GM21717 (cell line): ENCODE data around the gene ERN2.
"Not testable (repeated sequence)": the region's sequence is repeated elsewhere in the genome, so short reads cannot be mapped to it uniquely, and the experiment has no call there.

Experiments used
- ATAC-seq: cut with Tn5 transposase; IDR thresholded peaks from one replicate; pipeline ENCODE4 v1.9.1; 2021; ENCODE audit warnings: mild to moderate bottlenecking, moderate library complexity; ENCODE audit not compliant: unreplicated experiment

ERN2 gene

DNA sequence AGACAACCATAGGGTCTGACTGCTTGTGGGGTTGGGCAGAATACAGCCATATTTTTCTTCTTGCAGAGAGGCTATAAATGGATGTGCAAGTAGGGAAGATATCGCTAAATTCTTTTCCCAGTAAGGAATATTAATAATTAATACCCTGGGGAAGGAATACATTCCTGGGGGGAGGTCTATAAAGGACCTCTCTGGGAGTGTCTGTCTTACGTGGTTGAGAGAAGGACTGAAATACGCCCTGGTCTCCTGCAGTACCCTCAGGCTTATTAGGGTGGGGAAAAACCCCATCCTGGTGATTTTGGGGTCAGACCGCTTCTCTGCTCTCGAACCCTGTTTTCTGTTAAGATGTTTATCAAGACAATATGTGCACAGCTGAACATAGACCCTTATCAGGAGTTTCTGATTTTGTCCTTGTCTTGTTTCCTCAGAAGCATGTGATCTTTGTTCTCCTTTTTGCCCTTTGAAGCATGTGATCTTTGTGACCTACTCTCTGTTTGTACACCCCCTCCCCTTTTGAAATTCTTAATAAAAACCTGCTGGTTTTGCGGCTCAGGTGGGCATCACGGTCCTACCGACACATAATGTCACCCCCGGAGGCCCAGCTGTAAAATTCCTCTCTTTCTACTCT is 9.7 kb upstream of the ERN2 start:
- not testable (repeated sequence) for ATAC-seq

DNA sequence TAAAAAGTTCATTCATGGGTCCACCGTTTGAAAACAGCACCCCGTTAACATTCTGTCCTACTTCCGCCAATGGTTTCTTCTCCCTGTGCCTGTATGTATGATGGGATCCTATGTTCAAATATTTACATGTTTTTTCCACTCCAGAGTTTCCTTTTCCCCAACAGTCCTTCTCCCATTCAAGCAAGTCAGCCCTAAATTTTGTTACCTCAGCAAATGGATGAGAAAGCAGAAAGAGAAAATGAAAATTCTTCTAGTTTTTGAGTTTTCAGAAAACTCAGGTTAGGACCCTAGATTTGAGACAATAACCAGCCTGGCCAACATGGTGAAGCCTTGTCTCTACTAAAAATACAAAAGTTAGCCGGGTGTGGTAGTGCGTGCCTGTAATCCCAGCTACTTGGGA is 3.5 kb upstream of the ERN2 start:
- no peak for ATAC-seq

DNA sequence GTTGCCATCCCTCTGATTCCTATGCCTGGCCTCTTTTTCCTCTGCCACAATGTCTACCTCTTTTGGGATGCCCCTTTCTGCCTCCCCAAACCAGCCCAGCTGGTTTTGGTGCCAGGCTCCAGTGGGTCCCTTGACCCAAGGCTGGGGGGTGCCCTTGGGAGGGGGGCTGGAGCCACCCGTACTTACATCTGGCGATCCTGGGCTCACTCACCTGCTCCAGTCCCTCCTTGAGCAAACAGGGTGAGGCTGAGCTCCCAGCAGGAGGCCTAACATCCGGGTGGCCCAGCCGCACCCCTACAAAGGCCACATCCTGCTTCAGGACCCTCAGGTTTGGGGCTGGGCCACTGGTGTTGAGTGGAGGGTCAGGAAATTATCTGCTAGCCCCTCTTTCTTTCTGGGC is 1.2 kb downstream of the ERN2 start:
- ATAC-seq, result no peak

DNA sequence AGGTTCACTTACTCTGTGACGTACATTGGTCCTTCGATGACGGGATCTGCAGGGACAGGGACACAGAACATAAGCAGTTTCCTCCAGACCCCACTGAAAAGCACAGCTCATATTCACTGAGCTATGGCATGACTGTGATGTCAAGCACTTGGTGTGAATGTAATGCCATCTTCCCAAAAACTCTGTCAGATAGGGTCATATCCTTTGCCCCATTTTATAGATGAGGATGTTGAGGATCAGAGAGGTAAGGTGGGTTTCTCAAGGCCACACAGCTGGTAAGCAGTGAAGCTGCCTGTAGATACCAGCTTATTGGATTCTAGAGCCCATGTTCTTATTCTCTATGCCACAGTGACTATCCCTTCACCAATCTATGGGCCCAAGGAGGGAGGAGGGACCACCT is 2.5 kb downstream of the ERN2 start:
- ATAC-seq, result no peak

DNA sequence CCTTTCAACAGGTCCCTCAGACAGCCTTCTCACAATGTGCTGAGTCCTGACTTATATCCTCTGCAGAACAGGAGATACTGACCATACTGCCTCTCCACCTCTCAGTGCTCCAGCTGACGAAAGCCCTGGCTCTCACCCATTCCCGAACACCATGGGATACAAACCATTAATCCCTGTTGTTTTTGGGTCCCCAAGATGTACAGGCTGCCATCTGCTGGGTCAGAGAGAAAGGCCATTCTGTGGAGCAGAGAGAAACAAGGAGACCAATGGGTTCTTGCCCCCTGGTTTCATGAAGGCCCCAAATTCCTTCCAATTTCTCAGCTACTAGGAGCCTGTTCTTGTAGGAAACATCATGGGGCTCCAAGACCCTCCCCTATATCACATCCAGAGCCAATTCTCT is 3.0 kb downstream of the ERN2 start:
- no peak for ATAC-seq

DNA sequence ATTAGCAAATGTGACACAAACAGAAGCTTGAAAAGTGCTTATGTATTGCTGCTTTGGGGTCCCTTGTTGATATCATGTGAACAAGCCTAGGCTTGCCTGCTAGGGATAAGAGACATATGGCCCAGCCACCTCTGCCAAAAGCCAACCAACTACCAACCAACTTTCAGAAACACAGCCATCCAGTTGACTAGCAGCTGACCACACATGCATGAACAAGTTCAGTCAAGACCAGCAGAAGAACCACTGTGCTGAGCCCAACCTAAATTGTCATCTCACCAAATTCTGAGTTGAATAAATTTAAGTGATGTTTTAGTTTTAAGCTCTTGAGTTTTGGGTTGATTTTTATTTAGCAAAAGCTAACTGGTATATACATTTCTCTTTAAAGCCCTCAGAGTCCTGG is 3.5 kb downstream of the ERN2 start:
- ATAC-seq, result no peak

DNA sequence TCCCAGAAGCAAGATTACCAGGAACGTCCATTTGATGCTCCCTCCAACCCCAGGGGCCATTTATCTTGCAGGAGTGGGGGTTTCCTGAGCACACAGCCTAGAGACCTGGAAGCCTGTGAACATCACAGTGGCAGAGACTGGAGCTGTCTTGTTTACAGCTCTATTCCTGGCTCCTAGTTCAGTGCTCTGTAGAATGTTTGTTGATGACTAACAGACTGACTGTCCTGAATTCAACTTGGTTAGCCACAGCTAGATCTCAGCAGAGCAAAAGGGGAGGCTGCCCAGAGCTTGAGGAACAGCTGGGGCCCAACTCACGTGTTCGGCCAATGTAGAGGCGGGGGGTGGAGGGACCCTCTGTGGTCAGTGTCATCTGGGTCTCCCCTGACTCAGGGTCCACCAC is 6.6 kb downstream of the ERN2 start:
- no peak for ATAC-seq

DNA sequence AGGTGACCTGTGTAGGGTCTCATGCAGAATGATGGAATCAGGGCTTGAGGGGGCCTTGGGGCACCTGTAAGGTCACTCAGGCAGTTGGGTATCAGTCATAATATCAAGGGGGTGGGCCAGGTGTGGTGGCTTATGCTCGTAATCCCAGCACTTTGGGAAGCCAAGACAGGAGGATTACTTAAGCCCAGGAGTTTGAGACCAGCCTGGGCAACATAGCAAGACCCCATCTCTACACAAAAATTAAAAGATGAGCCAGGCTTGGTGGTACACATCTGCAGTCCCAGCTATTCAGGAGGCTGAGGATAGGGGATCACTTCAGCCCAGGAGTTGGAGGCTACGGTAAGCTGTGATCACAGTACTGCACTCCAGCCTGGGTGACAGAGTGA is 7.5 kb downstream of the ERN2 start:
- no peak for ATAC-seq

DNA sequence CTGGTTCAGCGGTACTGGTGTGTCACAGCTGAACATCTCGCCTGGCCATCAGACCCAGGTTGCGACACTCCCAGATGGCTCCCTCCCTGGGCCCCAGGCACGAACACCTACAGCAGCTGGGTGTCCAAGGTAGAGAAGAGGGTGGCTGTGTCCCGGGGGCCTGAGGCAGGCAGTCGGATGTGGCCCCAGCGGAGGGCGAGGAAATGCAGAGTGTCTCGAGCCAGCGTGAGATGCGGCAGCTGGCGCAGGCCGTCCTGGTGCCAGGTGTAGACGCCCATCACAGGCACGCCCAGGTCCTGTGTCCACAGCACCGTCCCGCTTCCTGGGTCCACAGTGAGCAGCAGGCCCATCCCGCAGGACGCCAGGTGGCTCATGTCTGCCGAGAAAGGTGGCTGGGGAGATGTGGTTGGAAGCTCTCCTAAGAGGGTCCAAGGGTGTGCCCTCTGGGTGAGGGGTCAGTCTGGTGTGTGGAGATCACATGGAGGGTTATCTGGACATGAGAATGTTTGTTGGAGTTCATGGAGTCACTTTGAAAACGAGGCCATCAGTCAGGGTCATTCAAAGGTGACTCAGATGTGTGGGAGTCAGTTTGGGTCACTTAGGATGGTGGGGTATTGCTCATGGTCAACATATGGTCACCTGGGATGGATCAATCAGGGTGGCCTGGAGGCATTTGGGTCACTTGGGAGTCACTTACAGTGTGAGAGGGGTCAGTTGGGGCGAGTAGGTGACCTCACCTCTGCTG is 8.1 kb downstream of the ERN2 start:
- ATAC-seq, result no peak

- ATAC-seq, result no peak
Measured at GRCh38 chr16:23702951-23703350, 10.1 kb downstream of the ERN2 start.

GRCh38 chr16:23701045-23701444 is 12.0 kb downstream of the ERN2 start:
- no peak for ATAC-seq

GRCh38 chr16:23700509-23700908 is 12.5 kb downstream of the ERN2 start:
- ATAC-seq, result no peak

DNA sequence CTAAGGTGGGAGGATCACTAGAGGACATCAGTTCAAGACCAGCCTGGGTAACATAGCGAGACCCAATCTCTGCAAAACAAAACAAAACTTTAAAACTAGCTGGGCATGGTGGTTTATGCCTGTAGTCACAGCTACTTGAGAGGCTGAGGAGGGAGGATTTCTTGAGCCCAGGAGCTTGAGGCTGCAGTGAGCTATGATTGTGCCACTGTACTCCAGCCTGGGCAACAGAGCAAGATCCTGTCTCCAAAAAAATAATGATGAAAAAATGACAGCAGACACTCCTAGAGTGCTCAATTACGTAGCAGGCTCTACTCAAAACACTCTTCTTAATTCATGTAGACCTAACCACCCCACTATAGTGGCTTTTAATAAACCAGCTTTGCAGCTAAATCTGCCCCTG is 12.9 kb downstream of the ERN2 start:
- no peak for ATAC-seq

DNA sequence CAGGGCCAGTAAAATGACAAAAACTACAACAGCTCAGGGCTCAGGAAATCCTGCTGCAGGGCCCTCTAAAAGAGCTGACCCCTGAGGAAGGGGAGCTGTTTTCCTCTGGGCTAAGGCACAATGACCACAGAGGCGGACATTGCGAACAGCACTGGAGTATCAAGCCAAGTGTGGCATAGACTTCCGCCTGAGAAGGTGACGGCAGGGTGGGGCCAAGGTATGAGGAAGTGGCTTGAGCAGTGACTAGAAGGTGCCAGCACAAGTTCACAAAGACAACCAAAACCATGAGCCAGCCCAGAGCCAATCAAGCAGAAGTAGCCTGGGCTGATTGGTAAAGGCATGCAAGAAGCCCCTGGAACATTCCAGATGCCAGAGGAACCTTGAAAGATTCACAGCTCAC is 13.9 kb downstream of the ERN2 start:
- ATAC-seq, result no peak

DNA sequence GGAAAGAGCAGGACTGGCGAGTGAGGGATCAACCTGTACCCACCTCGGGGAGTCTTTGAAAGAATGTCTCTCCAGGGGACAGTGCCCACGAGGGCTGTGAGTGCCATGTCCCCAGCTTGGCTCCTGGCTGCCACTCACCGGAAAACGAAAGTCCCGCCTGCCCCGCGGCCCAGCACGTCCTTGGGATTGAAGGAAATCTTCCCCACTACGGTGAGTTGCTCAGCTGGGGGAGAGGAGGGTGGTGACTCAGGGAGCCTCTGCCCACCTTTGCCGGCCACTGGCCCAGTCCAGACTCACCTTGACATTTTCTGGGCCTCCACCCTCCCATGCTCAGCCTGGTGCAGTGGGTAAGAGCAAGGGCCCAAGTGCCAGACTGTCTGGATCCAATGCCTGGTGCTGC is 17.3 kb downstream of the ERN2 start:
- ATAC-seq, result no peak

- no peak for ATAC-seq
Measured at GRCh38 chr16:23694644-23695373, 18.2 kb downstream of the ERN2 start.

- no peak for ATAC-seq
Measured at GRCh38 chr16:23694265-23694643, 18.8 kb downstream of the ERN2 start.

GRCh38 chr16:23692190-23692837 is 20.7 kb downstream of the ERN2 start:
- no peak for ATAC-seq

DNA sequence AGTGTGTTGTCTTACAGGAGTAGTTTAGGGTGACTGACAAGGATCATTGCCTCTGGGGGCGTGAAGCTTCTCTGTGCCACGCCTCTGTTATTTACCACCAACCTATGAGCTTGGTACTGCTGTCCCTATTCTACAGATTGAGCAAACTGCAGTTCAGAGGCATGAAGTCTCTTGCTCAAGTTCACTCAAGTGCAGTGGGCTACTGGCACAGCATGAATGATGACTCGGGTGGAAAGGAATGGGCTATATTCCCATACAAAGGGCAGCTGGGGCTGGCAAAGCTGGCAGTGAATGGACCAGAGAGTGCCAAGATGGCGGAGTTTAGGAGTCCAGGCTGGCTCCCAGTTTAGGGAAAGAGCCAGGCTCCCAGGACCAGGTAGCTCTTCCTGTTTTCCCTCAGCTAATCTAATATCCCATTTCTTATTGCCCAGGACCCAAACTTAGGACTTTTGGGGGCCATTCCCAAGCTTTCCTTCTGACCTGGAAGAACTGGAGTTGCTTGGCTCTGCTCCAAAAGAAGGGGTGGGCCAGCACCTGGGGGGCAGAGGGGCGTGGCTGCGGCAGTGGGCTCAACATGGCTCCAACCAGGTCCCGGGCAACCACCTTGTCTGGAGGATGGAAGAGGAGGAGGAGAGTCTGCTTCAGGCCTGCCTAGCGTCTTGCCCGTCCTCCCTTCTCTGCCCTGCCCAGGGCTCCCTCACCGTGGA is 21.4 kb downstream of the ERN2 start:
- ATAC-seq, result no peak

DNA sequence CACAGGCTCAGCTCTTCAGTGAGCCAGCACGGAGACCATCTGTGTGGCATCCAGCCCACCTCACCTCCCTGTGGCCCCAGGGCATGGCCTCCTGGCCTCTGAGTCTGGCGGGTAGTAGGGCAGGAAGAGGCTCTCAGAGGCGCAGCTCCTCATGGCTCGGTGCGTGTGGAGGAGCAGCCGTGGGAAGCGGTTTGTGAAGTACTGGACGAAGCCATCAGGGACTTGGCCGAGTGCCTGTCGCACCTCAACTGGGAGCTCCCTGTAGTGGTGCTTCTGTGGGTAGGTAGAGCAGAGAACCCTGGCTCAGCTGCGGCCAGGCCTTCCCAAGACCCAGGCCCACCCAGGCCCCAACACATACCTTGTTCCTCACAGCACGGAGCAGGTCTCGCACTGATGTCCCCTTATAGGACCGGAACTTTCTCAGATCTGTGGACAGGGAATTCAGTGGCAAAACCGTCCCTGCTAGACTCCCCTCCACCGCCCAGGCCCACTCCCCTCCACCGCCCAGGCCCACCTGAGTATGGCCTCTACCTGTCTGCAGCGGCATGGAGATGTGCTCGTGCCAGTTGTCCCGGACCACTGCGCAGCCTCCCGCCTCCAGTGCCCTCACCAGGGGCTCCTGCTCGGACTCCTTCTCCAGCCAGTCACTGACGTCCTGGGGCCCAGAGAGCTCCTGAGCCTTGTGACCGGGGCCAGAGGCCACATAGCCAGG is 22.1 kb downstream of the ERN2 start:
- no peak for ATAC-seq
